ENCODE data around the gene BBS5. TPM values are rescaled to one million over a fixed set of nuclear protein-coding genes. Genes with fewer than 3 reads are reported as not detected.

The BBS5 gene
- total RNA-seq, 2 experiments from 2014 or later = 2.7 to 3.4 TPM

DNA sequence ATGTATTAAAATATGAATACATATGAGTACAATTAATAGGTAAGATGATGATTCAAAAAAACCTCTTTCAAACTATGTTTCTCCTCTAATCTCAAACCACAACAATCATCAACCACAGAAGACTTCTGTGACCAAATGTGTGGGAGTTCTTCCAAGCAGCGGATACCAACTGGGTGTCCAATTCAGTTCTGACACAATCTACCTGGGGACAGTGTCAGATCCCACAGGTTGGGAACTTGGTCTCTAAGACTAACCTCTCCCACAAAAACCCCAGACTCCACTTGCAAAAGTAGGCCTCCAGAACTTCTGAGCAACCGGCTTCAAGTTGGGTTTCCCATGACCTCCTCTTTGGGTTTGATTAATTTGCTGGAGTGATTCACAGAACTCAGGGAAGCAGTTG lies 67.5 kb downstream of the BBS5 start:
- Mint-ChIP-seq H3K27ac (no peak overlapping the region), H3K4me1 (peaks cover 2% of the 10 kb centered on the region), H3K9me3 (ENCODE audit: low read depth) (no peaks in the 10 kb centered on the region), H3K36me3 (ENCODE audit: low read depth) (peaks cover 19% of the 10 kb centered on the region), H3K27me3 (no peaks in the 10 kb centered on the region), H3K4me3 (no peak overlapping the region)
- DNase-seq (no peak), ATAC-seq (no peak)
- intact Hi-C loops (cut with DNase I, micrococcal nuclease) = no loop called here
- ChIA-PET POLR2A (no interaction called here), CTCF (no interaction called here)

Other genes starting within 250 kb of the BBS5 start
- gene LRP2, start 117.0 kb upstream of the BBS5 start, total RNA-seq = 1 to 10 TPM; 1.9 to 3.0 TPM
- under 1 TPM in 1 of 2 experiments, not detected in 1; 0.46 TPM for gene KLHL41, start 30.2 kb downstream of the BBS5 start, total RNA-seq
- gene FASTKD1, start 94.4 kb downstream of the BBS5 start, total RNA-seq = 10 to 100 TPM; 29.8 to 39.7 TPM
- gene PPIG, start 104.9 kb downstream of the BBS5 start, total RNA-seq = 10 to 100 TPM; 57.6 to 58.6 TPM
- gene CFAP210, start 214.9 kb downstream of the BBS5 start, total RNA-seq = under 1 TPM in 1 of 2 experiments, not detected in 1; 0.23 TPM
- 1 to 10 TPM; 2.2 to 3.5 TPM for gene PHOSPHO2, start 215.0 kb downstream of the BBS5 start, total RNA-seq

Data from activated CD4-positive, alpha-beta T cell treated with anti-CD3 and anti-CD28 coated beads for 36 hours (primary cell).